GM19099 (cell line): Measurements from ENCODE around the gene KCTD7.

ENCODE experiments used
- POLR2A ChIP-seq: IDR thresholded peaks from 3 replicates; pipeline ENCODE4 v1.6.1; 2011; ENCODE audit warnings: low read depth; ENCODE audit not compliant: insufficient read length; ENCODE audit errors: extremely low read depth

KCTD7 gene

GRCh38 chr7:66628361-66629221 lies at the start of gene KCTD7:
KCTD7 (plus strand) TSS chr7:66628881; CDS start chr7:66629065, 184 bp downstream.
- peak; percentile 97 for TF ChIP-seq POLR2A

GRCh38 chr7:66583490-66584110 lies 45.1 kb upstream of the KCTD7 start:
- TF ChIP-seq POLR2A = no peak

GRCh38 chr7:66586181-66586580 lies 42.5 kb upstream of the KCTD7 start:
- no peak for TF ChIP-seq POLR2A

- TF ChIP-seq POLR2A = peak; percentile 87
Observed at GRCh38 chr7:66591799-66592596, 36.7 kb upstream of the KCTD7 start.

- no peak for TF ChIP-seq POLR2A
Observed at GRCh38 chr7:66597461-66597860, 31.2 kb upstream of the KCTD7 start.

- TF ChIP-seq POLR2A = no peak
Observed at GRCh38 chr7:66602159-66602558, 26.5 kb upstream of the KCTD7 start.

GRCh38 chr7:66604198-66604597 lies 24.5 kb upstream of the KCTD7 start:
- TF ChIP-seq POLR2A = no peak

- TF ChIP-seq POLR2A = no peak
Observed at GRCh38 chr7:66609176-66609575, 19.5 kb upstream of the KCTD7 start.

- TF ChIP-seq POLR2A = no peak
Observed at GRCh38 chr7:66615699-66616098, 13.0 kb upstream of the KCTD7 start.

- no peak for TF ChIP-seq POLR2A
Observed at GRCh38 chr7:66617295-66617694, 11.4 kb upstream of the KCTD7 start.

GRCh38 chr7:66626331-66626934 lies 2.2 kb upstream of the KCTD7 start:
- TF ChIP-seq POLR2A = no peak

GRCh38 chr7:66627151-66627681 lies 1.5 kb upstream of the KCTD7 start:
- TF ChIP-seq POLR2A = no peak

GRCh38 chr7:66627881-66628360 lies 760 bp upstream of the KCTD7 start:
- no peak for TF ChIP-seq POLR2A

- TF ChIP-seq POLR2A = no peak
Observed at GRCh38 chr7:66629222-66630062, 761 bp downstream of the KCTD7 start.
